Measurements from ENCODE around the gene PRKAR1B. TPM values are rescaled to one million over a fixed set of nuclear protein-coding genes. Genes with fewer than 3 reads are reported as not detected.

Gene PRKAR1B
- total RNA-seq (2021): 27.2 and 29.0 TPM in 2 replicates
- Bru-seq, nascent RNA: percentile 48 among the genes with signal in this experiment
- percentile 41 among the genes with signal in this experiment for BruChase-seq, experiment 1, labeled RNA remaining after a 2-hour chase
- percentile 59 among the genes with signal in this experiment for BruChase-seq, experiment 2, labeled RNA remaining after a 6-hour chase
- long read RNA-seq, transcript PRKAR1B-211 (11 exons, 2,533 nt): major isoform, 29 of 68 reads
- long read RNA-seq, transcript PRKAR1B-203 (11 exons, 1,917 nt): minor isoform, 7 of 68 reads
- long read RNA-seq, transcript PRKAR1B-201 (11 exons, 2,007 nt): minor isoform, 10 of 68 reads
- long read RNA-seq, partial matches to known transcripts: 11 of 68 reads
- long read RNA-seq, other reads (novel, unspliced or antisense): 11 of 68 reads

DNA sequence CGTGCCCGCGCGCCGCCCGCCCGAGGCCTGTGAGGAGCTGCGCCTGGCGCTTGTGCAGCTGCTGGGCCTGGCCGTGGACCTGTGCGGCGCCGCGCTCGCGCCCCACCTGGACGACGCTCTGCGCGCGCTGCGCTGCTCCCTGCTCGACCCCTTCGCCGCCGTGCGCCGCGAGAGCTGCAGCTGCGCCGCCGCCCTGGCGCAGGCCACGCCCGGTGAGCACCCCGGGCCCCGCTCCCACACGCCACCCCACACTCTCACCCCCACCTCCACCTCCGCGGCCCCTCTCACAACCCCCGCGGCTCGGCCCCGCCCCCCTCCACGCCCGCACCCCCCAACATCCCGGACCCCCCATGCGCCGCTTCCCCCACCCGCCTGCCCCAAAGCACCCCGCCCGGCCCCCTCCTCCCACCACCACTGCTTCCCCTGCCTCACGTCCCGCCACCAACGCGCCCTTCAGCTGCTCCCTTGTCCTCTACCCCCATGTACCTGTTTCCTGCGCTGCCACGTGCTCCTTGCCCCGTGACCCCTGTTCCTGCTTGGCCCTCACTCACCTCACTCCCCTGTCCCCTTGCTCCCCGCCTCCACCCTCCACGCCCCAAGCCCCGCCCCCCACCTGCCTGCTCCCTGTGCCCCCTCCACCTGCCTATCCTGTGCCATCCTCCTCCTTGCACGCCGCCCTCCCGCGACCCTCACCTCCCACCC, at the start of gene PRKAR1B:
Gene PRKAR1B (minus strand): TSS at position 178 of the 702 bp plus-strand sequence. CDS start 15,776 bp downstream, outside the sequence.
- no TSS peak for BruUV-seq (replicated peaks)
- TF ChIP-seq, protein P1, sequence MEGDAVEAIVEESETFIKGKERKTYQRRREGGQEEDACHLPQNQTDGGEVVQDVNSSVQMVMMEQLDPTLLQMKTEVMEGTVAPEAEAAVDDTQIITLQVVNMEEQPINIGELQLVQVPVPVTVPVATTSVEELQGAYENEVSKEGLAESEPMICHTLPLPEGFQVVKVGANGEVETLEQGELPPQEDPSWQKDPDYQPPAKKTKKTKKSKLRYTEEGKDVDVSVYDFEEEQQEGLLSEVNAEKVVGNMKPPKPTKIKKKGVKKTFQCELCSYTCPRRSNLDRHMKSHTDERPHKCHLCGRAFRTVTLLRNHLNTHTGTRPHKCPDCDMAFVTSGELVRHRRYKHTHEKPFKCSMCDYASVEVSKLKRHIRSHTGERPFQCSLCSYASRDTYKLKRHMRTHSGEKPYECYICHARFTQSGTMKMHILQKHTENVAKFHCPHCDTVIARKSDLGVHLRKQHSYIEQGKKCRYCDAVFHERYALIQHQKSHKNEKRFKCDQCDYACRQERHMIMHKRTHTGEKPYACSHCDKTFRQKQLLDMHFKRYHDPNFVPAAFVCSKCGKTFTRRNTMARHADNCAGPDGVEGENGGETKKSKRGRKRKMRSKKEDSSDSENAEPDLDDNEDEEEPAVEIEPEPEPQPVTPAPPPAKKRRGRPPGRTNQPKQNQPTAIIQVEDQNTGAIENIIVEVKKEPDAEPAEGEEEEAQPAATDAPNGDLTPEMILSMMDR (conservative IDR thresholded peaks at IDR 0.05; ENCODE audit: low read depth, low read length): no peak
- no peak for TF ChIP-seq EZH2 (IDR thresholded peaks at IDR 0.05; ENCODE audit: borderline replicate concordance, low read depth, low read length, poor library complexity, severe bottlenecking)
- ChIA-PET CTCF (interaction anchor here (0.6 kb wide), 1 partner anchor 407 kb away, joined by 3 read pairs; no protein-coding TSS in a partner anchor), POLR2A (ENCODE audit: low non-redundant PET) (no interaction called here)
- no peaks in the 10 kb centered on the region for H3K9me3 ChIP-seq (ENCODE audit: low read depth, low read length, poor library complexity, severe bottlenecking)
- intact Hi-C loops (cut with micrococcal nuclease; ENCODE audit: unreplicated experiment): no loop called here
- peak within 1 kb of the TSS; percentile 83 for H3K27ac ChIP-seq (ENCODE audit: low read depth, low read length, poor library complexity, severe bottlenecking)
- no peaks in the 10 kb centered on the region for H3K27me3 ChIP-seq (replicated peaks; ENCODE audit: insufficient read depth, low read depth, low read length, poor library complexity)
- peak; percentile 27 for DNase-seq (ENCODE audit: low spot score)
- peak within 1 kb of the TSS; percentile 84 for H3K4me3 ChIP-seq (ENCODE audit: low read depth, low read length, poor library complexity, severe bottlenecking)
- peaks cover 8% of the 10 kb centered on the region for H3K4me1 ChIP-seq (ENCODE audit: insufficient read depth, low read length, poor library complexity, severe bottlenecking)
- H3K36me3 ChIP-seq (ENCODE audit: insufficient read depth, low read length, poor library complexity, severe bottlenecking): peaks cover 24% of the 10 kb centered on the region

DNA sequence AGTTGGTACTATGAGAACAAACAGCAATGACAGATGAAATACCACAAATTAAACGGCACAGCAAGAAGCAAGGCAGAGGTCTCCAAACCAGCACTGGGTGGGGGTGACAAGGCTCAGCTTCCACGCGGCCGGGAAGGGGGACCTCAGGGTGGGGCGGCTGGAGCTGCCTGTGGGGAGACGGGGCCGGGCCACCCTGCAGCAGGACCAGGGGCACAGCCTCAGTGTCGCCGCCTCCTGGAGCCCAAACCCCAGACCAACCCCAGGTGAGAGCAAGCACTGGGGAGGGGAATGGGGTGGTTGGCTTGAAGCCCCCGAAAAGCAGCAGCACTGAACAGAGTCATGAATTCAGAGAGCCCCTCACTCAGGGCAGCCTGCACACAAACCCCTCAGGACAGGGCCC, 49.3 kb upstream of the PRKAR1B start:
- ChIA-PET CTCF (no interaction called here), POLR2A (ENCODE audit: low non-redundant PET) (no interaction called here)
- H3K4me1 ChIP-seq (ENCODE audit: insufficient read depth, low read length, poor library complexity, severe bottlenecking): peaks cover 53% of the 10 kb centered on the region
- no peak for DNase-seq (ENCODE audit: low spot score)
- H3K27ac ChIP-seq (ENCODE audit: low read depth, low read length, poor library complexity, severe bottlenecking): peak overlapping the region; percentile 87
- H3K4me3 ChIP-seq (ENCODE audit: low read depth, low read length, poor library complexity, severe bottlenecking): no peak overlapping the region
- no peaks in the 10 kb centered on the region for H3K9me3 ChIP-seq (ENCODE audit: low read depth, low read length, poor library complexity, severe bottlenecking)
- H3K27me3 ChIP-seq (replicated peaks; ENCODE audit: insufficient read depth, low read depth, low read length, poor library complexity): no peaks in the 10 kb centered on the region
- H3K36me3 ChIP-seq (ENCODE audit: insufficient read depth, low read length, poor library complexity, severe bottlenecking): peaks cover 30% of the 10 kb centered on the region
- TF ChIP-seq, protein P1 (conservative IDR thresholded peaks at IDR 0.05; ENCODE audit: low read depth, low read length): no peak
- no peak for TF ChIP-seq EZH2 (IDR thresholded peaks at IDR 0.05; ENCODE audit: borderline replicate concordance, low read depth, low read length, poor library complexity, severe bottlenecking)
- BruUV-seq (replicated peaks): no TSS peak
- intact Hi-C loops (cut with micrococcal nuclease; ENCODE audit: unreplicated experiment): loop anchor here (2.0 to 10.0 kb wide), 2 partner anchors 172 to 444 kb away; no protein-coding TSS in a partner anchor

DNA sequence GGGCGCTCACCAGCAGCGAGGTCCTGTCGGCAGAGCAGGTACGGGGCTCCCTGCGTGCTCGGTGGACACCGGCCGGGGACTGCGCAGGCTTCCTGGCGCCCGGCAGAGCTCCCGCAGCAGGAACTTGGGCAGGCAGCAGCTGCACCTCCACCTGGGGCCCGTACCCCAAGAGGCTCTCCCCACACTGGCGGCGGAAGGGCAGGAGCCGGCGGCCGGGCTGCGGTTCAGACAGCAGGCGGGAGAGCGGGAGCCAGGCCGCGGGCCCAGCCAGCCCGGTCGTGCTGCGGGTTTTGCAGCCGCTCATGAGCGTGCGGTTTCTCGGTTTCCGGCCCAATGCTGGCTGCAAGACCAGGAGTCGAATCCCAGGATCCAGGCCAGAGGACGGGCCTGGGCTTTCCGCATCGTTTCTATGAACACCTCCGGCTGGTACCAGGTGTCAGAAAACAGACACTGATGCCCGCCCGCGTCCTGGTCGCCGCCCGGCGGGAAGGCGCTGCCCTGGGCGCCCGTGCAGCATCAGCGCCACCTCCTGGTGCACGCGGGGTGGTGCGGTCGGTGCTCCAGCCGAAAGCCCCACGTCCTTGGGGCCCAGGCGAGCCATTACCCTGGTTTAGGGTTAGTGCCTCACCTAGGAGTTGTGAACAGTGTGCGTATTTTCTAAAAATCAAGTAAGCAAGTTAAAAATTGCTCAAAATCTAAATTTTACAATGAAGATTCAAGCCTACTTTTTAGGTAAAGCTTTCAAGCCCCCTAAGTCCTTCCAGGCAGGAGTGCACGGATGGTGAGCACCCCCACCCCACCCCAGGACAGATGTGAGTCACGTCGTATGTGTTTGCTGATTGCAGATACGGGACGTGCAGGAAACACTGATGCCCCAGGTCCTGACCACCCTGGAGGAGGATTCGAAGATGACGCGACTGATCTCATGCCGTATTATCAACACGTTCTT, 47.4 kb upstream of the PRKAR1B start:
- peaks cover 51% of the 10 kb centered on the region for H3K4me1 ChIP-seq (ENCODE audit: insufficient read depth, low read length, poor library complexity, severe bottlenecking)
- H3K9me3 ChIP-seq (ENCODE audit: low read depth, low read length, poor library complexity, severe bottlenecking): no peaks in the 10 kb centered on the region
- no peaks in the 10 kb centered on the region for H3K27me3 ChIP-seq (replicated peaks; ENCODE audit: insufficient read depth, low read depth, low read length, poor library complexity)
- BruUV-seq (replicated peaks): no TSS peak
- POLR2A ChIA-PET (ENCODE audit: low non-redundant PET): no interaction called here
- H3K4me3 ChIP-seq (ENCODE audit: low read depth, low read length, poor library complexity, severe bottlenecking): no peak overlapping the region
- no peak overlapping the region for H3K27ac ChIP-seq (ENCODE audit: low read depth, low read length, poor library complexity, severe bottlenecking)
- TF ChIP-seq, protein P1 (conservative IDR thresholded peaks at IDR 0.05; ENCODE audit: low read depth, low read length): peak; percentile 93
- TF ChIP-seq EZH2 (IDR thresholded peaks at IDR 0.05; ENCODE audit: borderline replicate concordance, low read depth, low read length, poor library complexity, severe bottlenecking): no peak
- intact Hi-C loops (cut with micrococcal nuclease; ENCODE audit: unreplicated experiment): loop anchor here (10.0 kb wide), 1 partner anchor 170 kb away; no protein-coding TSS in a partner anchor
- H3K36me3 ChIP-seq (ENCODE audit: insufficient read depth, low read length, poor library complexity, severe bottlenecking): peaks cover 32% of the 10 kb centered on the region
- peak; percentile 69 for DNase-seq (ENCODE audit: low spot score)
- CTCF ChIA-PET: no interaction called here

Data from A673 (cell line).